OCI-LY3 (cell line): Measurements from ENCODE around the gene SELENOO.

Experiments
- CTCF ChIP-seq: fragments of 200-600, 300-600 bp; sonication (generic); IDR thresholded peaks from 2 replicates; pipeline ENCODE4 v1.5.1; 2014; ENCODE audit warnings: antibody characterized with exemption, low read length, low read depth
- EZH2phosphoT487 ChIP-seq: fragments of 200-600 bp; shearing (Covaris generic); IDR thresholded peaks from 2 replicates; pipeline ENCODE4 v1.6.1; 2018; ENCODE audit warnings: antibody characterized with exemption, mixed run types, low read depth

- no peak for TF ChIP-seq CTCF
- no peak for TF ChIP-seq EZH2phosphoT487
Observed at GRCh38 chr22:50227579-50228215, 26.9 kb downstream of the SELENOO start.
